Gastroesophageal sphincter (tissue), 4 donors: ENCODE results near the gene AURKAIP1. TPM values are rescaled to one million over a fixed set of nuclear protein-coding genes. Genes with fewer than 3 reads are reported as not detected.

Experiments used
- ATAC-seq: fragments of 150-250 bp; one replicate; pipeline ENCODE4 v1.9.1; 2016; ENCODE audit warnings: mild to moderate bottlenecking, moderate library complexity
- H3K27ac ChIP-seq, 4 donors: fragments of 200-600 bp; sonication (generic) in 3 of 4; 1 replicate in 3 of 4; 2 replicates in 1 of 4; pipeline ENCODE4 v1.5.1; 2016 to 2019
- H3K27me3 ChIP-seq: fragments of 200-600 bp; sonication (generic); one replicate; pipeline ENCODE4 v1.5.1; 2019
- H3K36me3 ChIP-seq, 2 donors: fragments of 200-600 bp; sonication (generic); one replicate each; pipeline ENCODE4 v1.5.1; 2019; ENCODE audit warnings: control low read depth in 1 of 2
- H3K4me1 ChIP-seq, 3 donors: fragments of 200-600 bp; sonication (generic); 1 replicate in 2 of 3; 2 replicates in 1 of 3; pipeline ENCODE4 v1.5.1; 2016 to 2019; ENCODE audit warnings: control low read depth in 2 of 3
- H3K4me3 ChIP-seq, 2 donors: fragments of 200-600 bp; sonication (generic); one replicate each; pipeline ENCODE4 v1.5.1; 2019; ENCODE audit warnings: mild to moderate bottlenecking in 1 of 2, moderate library complexity in 1 of 2
- H3K9me3 ChIP-seq, 3 donors: fragments of 200-600 bp; sonication (generic); one replicate each; pipeline ENCODE4 v1.5.1; 2017 to 2019; ENCODE audit warnings: control low read depth in 2 of 3
- CTCF ChIP-seq, 4 experiments: fragments of 200-600 bp in 2 of 4; fragments of 450-650 bp in 2 of 4; sonication (generic) in 1 of 4; IDR thresholded peaks; one replicate each; pipeline ENCODE4 v1.5.1; 2017 to 2019; ENCODE audit warnings: antibody characterized with exemption in 4 of 4, mild to moderate bottlenecking in 2 of 4, moderate library complexity in 2 of 4
- EP300 ChIP-seq: sonication (generic); formaldehyde crosslinking; IDR thresholded peaks from one replicate; pipeline ENCODE4 v1.6.1; 2017; ENCODE audit warnings: antibody characterized with exemption, mild to moderate bottlenecking
- POLR2A ChIP-seq, 2 donors: fragments of 450-650 bp; IDR thresholded peaks; one replicate each; pipeline ENCODE4 v1.6.1; 2017; ENCODE audit warnings: antibody characterized with exemption in 2 of 2, mild to moderate bottlenecking in 2 of 2, moderate library complexity in 1 of 2
- POLR2AphosphoS5 ChIP-seq: sonication (generic); formaldehyde crosslinking; IDR thresholded peaks from one replicate; pipeline ENCODE4 v1.6.1; 2017; ENCODE audit warnings: antibody characterized with exemption
- WGBS, 2 donors: methylation state at CpG; one replicate each; pipeline ENCODE4 v1.1.5; 2018; ENCODE audit warnings: low coverage in 1 of 2; 5-methylcytosine and 5-hydroxymethylcytosine counted together
- total RNA-seq, 4 donors: library from RNA; depleted of rRNA; stranded (reverse); fragments of >200 nt; gene quantifications; one replicate each; pipeline ENCODE4 v1.1.0, GENCODE V29; 2016

The AURKAIP1 gene
- total RNA-seq, 4 donors from 2014 or later: 103 to 138 (median 108) TPM

- H3K27me3 ChIP-seq: no peaks in the 10 kb centered on the region
- ATAC-seq: no peak
- H3K4me1 ChIP-seq: peaks cover 0 to 29% (median 17%) of the 10 kb centered on the region in 3 donors
- H3K9me3 ChIP-seq: no peaks in the 10 kb centered on the region
- no peak overlapping the region for H3K27ac ChIP-seq
- no peak for TF ChIP-seq EP300
- no peak for TF ChIP-seq POLR2AphosphoS5
- no peak for TF ChIP-seq CTCF (IDR thresholded peaks at IDR 0.05)
- no peak for TF ChIP-seq POLR2A (IDR thresholded peaks at IDR 0.05)
- no peak overlapping the region for H3K4me3 ChIP-seq
- H3K36me3 ChIP-seq: peaks cover 0 to 29% of the 10 kb centered on the region in 2 donors
- 91 to 94% methylated on average over 13 to 16 of the region's 16 CpGs for WGBS, 2 donors
Observed at GRCh38 chr1:1377540-1378205, 2.7 kb upstream of the AURKAIP1 start.

DNA sequence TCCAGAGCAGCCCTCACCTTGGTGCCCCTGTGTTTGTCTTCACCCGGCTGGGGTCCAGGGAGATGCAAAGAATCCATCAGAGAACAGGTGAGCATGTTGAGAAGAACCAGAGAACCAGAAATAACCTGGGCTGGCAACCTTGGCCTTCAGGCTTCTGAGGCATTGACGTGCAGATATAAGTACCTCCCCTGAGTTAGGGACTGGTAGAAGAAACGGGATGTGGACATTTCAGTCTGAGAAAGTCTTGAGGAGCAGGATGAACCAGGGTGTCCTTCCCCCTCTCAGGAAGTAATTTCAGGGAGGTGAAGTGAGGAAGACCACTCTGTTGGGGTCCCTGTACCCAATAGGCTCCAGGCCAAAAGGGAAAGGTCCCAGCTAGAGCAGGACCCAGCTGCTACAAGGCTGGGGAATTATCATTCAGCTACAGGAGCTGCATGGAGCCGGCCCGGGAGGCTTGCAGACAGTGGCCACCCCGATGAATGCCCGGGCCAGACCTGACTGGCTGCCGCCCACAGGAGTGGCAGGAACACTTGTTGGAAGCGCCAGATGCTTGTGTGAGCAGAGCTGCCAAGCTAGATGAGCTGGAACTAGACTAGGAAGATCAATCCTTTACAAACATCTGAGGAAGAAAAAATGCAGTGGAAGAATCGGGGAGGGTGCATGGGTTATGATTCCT lies 1.7 kb upstream of the AURKAIP1 start:
- peak overlapping the region in 2 of 4 donors; percentile 95 to 97 for H3K27ac ChIP-seq
- H3K27me3 ChIP-seq: no peaks in the 10 kb centered on the region
- H3K36me3 ChIP-seq: peaks cover 0 to 29% of the 10 kb centered on the region in 2 donors
- no peaks in the 10 kb centered on the region for H3K9me3 ChIP-seq
- TF ChIP-seq CTCF (IDR thresholded peaks at IDR 0.05): no peak
- no peak for TF ChIP-seq EP300
- no peak for TF ChIP-seq POLR2AphosphoS5
- no peak for TF ChIP-seq POLR2A (IDR thresholded peaks at IDR 0.05)
- H3K4me3 ChIP-seq: no peak overlapping the region
- WGBS, 2 donors: 70 to 83% methylated on average over 1 to 4 of the region's 10 CpGs
- peaks cover 0 to 38% (median 25%) of the 10 kb centered on the region in 3 donors for H3K4me1 ChIP-seq
- ATAC-seq: no peak

DNA sequence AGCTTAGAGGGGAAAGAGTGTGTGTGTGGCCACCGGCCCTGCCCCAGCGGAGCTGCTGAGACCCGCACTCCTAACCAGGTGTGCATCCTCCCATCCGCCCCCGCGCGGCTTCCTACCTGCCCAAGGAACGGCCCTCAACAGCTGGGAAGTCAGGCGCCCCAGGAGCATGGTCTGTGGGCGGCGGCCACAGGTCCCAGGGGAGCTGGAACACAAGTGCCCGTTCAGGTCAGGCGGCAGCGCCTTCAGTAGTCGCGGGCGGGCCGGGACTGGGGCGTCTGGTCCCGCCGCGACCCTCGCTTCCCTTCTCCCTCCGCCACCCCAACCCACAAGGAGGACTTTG lies 448 bp downstream of the AURKAIP1 start:
- H3K4me3 ChIP-seq: peak overlapping the region; percentile 73 to 99
- H3K36me3 ChIP-seq: peaks cover 0 to 17% of the 10 kb centered on the region in 2 donors
- no peaks in the 10 kb centered on the region for H3K27me3 ChIP-seq
- ATAC-seq: no peak
- no CpG with 5 or more reads among the region's 24 CpGs for WGBS, 2 donors
- H3K27ac ChIP-seq: peak overlapping the region; percentile 85 to 99 (median 96)
- peaks cover 0 to 43% (median 27%) of the 10 kb centered on the region in 3 donors for H3K4me1 ChIP-seq
- no peak for TF ChIP-seq POLR2A (IDR thresholded peaks at IDR 0.05)
- no peak for TF ChIP-seq EP300
- TF ChIP-seq CTCF (IDR thresholded peaks at IDR 0.05): no peak
- TF ChIP-seq POLR2AphosphoS5: no peak
- H3K9me3 ChIP-seq: no peaks in the 10 kb centered on the region

- H3K9me3 ChIP-seq: no peaks in the 10 kb centered on the region
- peaks cover 0 to 17% of the 10 kb centered on the region in 2 donors for H3K36me3 ChIP-seq
- peaks cover 0 to 43% (median 27%) of the 10 kb centered on the region in 3 donors for H3K4me1 ChIP-seq
- TF ChIP-seq CTCF (IDR thresholded peaks at IDR 0.05) (no peak), POLR2AphosphoS5 (no peak), POLR2A (IDR thresholded peaks at IDR 0.05) (no peak), EP300 (no peak)
- H3K27ac ChIP-seq: peak overlapping the region in 3 of 4 donors; percentile 95 to 99 (median 97)
- no peaks in the 10 kb centered on the region for H3K27me3 ChIP-seq
- no peak for ATAC-seq
- 83 to 93% methylated on average over 3 to 18 of the region's 52 CpGs for whole genome bisulfite sequencing, 2 donors
- peak overlapping the region; percentile 73 to 99 for H3K4me3 ChIP-seq
Observed at GRCh38 chr1:1373815-1374588, 1.0 kb downstream of the AURKAIP1 start.
